K562 (cell line): Measurements from ENCODE around the gene OPCML. TPM values are rescaled to one million over a fixed set of nuclear protein-coding genes. Genes with fewer than 3 reads are reported as not detected.

Source experiments
- ATAC-seq: fragments of 200-7000 bp; cut with Tn5 transposase; 3 replicates; pipeline ENCODE4 v1.9.1; 2020; ENCODE audit warnings: moderate library complexity
- BruUV-seq: library from RNA; stranded (reverse); fragments of 400-500 nt; replicated peaks from 2 replicates; lab custom pipeline; 2021; lab: Mats Ljungman, UMichigan
- CTCF ChIA-PET: fragments of 300-600 bp; formaldehyde crosslinking; extraction: SDS; loops from one replicate; lab custom pipeline; 2021; ENCODE audit warnings: low intra/inter-chr PET ratio; lab: Yijun Ruan, JAX
- POLR2A ChIA-PET: fragments of 300-600, 350-650 bp; sonication (Branson Sonifier 250); formaldehyde crosslinking; extraction: SDS; loops from one replicate; lab custom pipeline; 2021; ENCODE audit warnings: antibody characterized with exemption, inconsistent platforms; lab: Yijun Ruan, JAX
- DNase-seq, 4 experiments: peaks; one replicate each; pipeline versions ENCODE4 v3.0.0 to v3.0.0-alpha.2; 2011 to 2018; ENCODE audit warnings: low spot score in 3 of 4, mixed read lengths in 3 of 4; ENCODE audit errors: extremely low read depth in 1 of 4
- FAIRE-seq: peaks from 2 replicates; lab custom pipeline; 2011; peaks lifted over from hg19 to GRCh38; lab: Jason Lieb, UNC
- H2AFZ ChIP-seq: 2 replicates; pipeline ENCODE4 v1.6.0; 2011; ENCODE audit warnings: low read depth, low read length, control low read depth, inconsistent platforms
- H3K27ac ChIP-seq: fragments of 200-600 bp; 3 replicates; pipeline ENCODE4 v1.8.0; 2011; ENCODE audit warnings: low read depth, mild to moderate bottlenecking, control low read depth, inconsistent platforms, low read length, moderate library complexity, mixed read lengths; ENCODE audit errors: extremely low read depth
- H3K27me3 ChIP-seq, 2 experiments: fragments of 300-600 bp in 1 of 2; 2 replicates in 1 of 2; 3 replicates in 1 of 2; pipeline versions ENCODE4 v1.6.0 to v1.8.0; 2011; ENCODE audit warnings: inconsistent platforms in 2 of 2, low read length in 2 of 2, mild to moderate bottlenecking in 1 of 2, mixed read lengths in 1 of 2, moderate library complexity in 1 of 2; ENCODE audit not compliant: control insufficient read depth in 2 of 2, insufficient read depth in 2 of 2
- H3K36me3 ChIP-seq: fragments of 300-600 bp; 3 replicates; pipeline ENCODE4 v1.8.0; 2011; ENCODE audit warnings: mild to moderate bottlenecking, low read length, inconsistent platforms; ENCODE audit not compliant: control insufficient read depth, insufficient read depth
- H3K4me1 ChIP-seq, 2 experiments: fragments of 200-600 bp in 1 of 2; replicated peaks in 1 of 2; 2 replicates in 1 of 2; 3 replicates in 1 of 2; pipeline versions ENCODE4 v1.5.1 to v1.8.0; 2011; ENCODE audit warnings: inconsistent platforms in 2 of 2, low read length in 2 of 2, mild to moderate bottlenecking in 1 of 2, mixed read lengths in 1 of 2, moderate library complexity in 1 of 2; ENCODE audit not compliant: control insufficient read depth in 2 of 2, insufficient read depth in 2 of 2
- H3K4me2 ChIP-seq: 2 replicates; pipeline ENCODE4 v1.6.1; 2011; ENCODE audit warnings: low read length, control low read depth, inconsistent platforms, mixed read lengths; ENCODE audit not compliant: insufficient read depth
- H3K4me3 ChIP-seq: fragments of 200-600 bp; sonication (generic), shearing (Covaris generic); 2 replicates; pipeline ENCODE4 v1.5.1; 2016; ENCODE audit warnings: control low read depth, inconsistent platforms
- H3K79me2 ChIP-seq: fragments of 200-600 bp; 3 replicates; pipeline ENCODE4 v1.8.0; 2011; ENCODE audit warnings: low read length, inconsistent platforms; ENCODE audit not compliant: control insufficient read depth, insufficient read depth
- H3K9ac ChIP-seq, 2 experiments: 2 replicates each; pipeline versions ENCODE4 v1.6.0 to v1.6.1; 2011; ENCODE audit warnings: low read depth in 2 of 2, low read length in 2 of 2, control low read depth in 1 of 2, inconsistent platforms in 1 of 2, mild to moderate bottlenecking in 1 of 2, mixed read lengths in 1 of 2; ENCODE audit not compliant: insufficient read depth in 1 of 2
- H3K9me1 ChIP-seq: one replicate; pipeline ENCODE4 v1.6.0; 2011; ENCODE audit warnings: inconsistent platforms, mild to moderate bottlenecking, low read length, moderate library complexity; ENCODE audit not compliant: control insufficient read depth, insufficient read depth
- H3K9me3 ChIP-seq: replicated peaks from 2 replicates; pipeline ENCODE4 v1.5.1; 2011; ENCODE audit warnings: low read depth, low read length, inconsistent platforms; ENCODE audit not compliant: control insufficient read depth, insufficient read depth
- H4K20me1 ChIP-seq: replicated peaks from 2 replicates; pipeline ENCODE4 v1.6.1; 2011; ENCODE audit warnings: low read length, inconsistent platforms, mixed read lengths; ENCODE audit not compliant: control insufficient read depth, insufficient read depth
- BRD4 ChIP-seq: fragments of 200-600 bp; sonication (generic); IDR thresholded peaks from 2 replicates; pipeline ENCODE4 v1.6.1; 2017; ENCODE audit warnings: inconsistent platforms
- TARDBP ChIP-seq: fragments of 450-650 bp; IDR thresholded peaks from 2 replicates; pipeline ENCODE4 v1.6.1; 2016
- ZNF133 ChIP-seq: fragments of 250-450 bp; sonication (Bioruptor Pico); IDR thresholded peaks from 2 replicates; pipeline ENCODE4 v1.4.0; 2020; ENCODE audit warnings: mild to moderate bottlenecking
- WGBS: fragments of 100-300 bp; shearing (Covaris generic); methylation state at CpG from one replicate; pipeline ENCODE4 v1.1.6; 2016; ENCODE audit warnings: low coverage, mixed read lengths; ENCODE audit not compliant: insufficient coverage; ENCODE audit errors: missing lambda C conversion rate; 5-methylcytosine and 5-hydroxymethylcytosine counted together
- in situ Hi-C: fragments of 300-500 bp; cut with MboI; formaldehyde crosslinking; loops from 4 replicates; pipeline ENCODE4 v1.15.0; 2018; ENCODE audit warnings: inconsistent platforms, mixed read lengths
- intact Hi-C: fragments of 100-400 bp; cut with micrococcal nuclease; formaldehyde crosslinking; loops from 2 replicates; pipeline ENCODE4 v1.14.2; 2022
- polyA plus RNA-seq, 8 experiments: library from polyadenylated mRNA; depleted of rRNA in 4 of 8; stranded (reverse) in 5 of 8; unstranded in 3 of 8; fragments of >200 nt; fragmentation: Nextera tagmentation in 2 of 8; fragmentation: Illumina TruSeq in 1 of 8; extraction: Ambion mirVana in 2 of 8; extraction: Trizol in 1 of 8; gene quantifications; 2 replicates each; pipeline versions ENCODE4 v1.2.1 to v1.2.3, GENCODE V29; 2011 to 2014; ENCODE audit warnings: inconsistent platforms in 1 of 8, missing spikeins in 1 of 8
- total RNA-seq, 7 experiments: library from RNA; depleted of rRNA in 6 of 7; stranded (reverse); fragments of >200 nt in 6 of 7; fragmentation: Illumina TruSeq in 2 of 7; extraction: Trizol in 2 of 7; gene quantifications; 2 replicates each; pipeline versions ENCODE4 v1.2.1 to v1.2.3, GENCODE V29; 2011 to 2021; ENCODE audit warnings: low replicate concordance in 1 of 7
- TF ChIP-seq, protein P1 (sequence below), 2 experiments: IDR thresholded peaks in 1 of 2; conservative IDR thresholded peaks in 1 of 2; 2 replicates each; pipeline ENCODE4 v1.6.1; 2016; ENCODE audit warnings: low read depth in 2 of 2, mild to moderate bottlenecking in 1 of 2, missing compliant biosample characterization in 1 of 2, missing genetic modification characterization in 1 of 2, moderate library complexity in 1 of 2

The OPCML gene
- total and polyA plus RNA-seq, 9 of the 15 experiments (the other 6 are each of a cell fraction or from before 2014, with no cell fraction given), result not detected

DNA sequence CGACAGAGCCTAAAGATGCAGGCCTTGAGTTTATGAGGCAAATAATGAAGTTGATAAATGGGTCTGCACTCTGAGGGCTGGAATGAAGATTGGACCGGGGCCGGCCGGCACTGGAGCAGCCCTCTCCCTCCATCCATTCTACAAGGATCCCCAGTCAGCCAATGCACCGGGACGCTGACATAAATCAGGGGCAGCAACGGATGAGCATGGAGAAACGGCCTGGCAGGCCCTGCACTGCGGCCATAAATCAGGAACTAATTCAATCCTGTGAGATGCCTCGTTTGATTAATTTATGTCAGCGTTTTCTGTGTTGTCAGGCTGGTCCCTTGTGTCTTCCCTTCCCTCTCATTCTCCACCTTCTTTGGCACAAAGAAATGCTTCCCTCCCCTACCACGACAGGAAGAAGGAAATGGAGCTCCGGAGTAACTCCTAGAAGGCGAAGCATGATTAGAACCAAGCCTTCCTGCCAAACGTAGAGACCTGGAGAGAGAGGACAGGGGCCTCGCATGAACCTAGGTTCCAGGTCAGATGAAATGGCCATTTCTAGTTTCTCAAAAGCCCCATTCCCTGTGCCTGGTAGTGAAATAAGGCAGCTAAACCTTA lies 358.4 kb downstream of the OPCML start:
- FAIRE-seq (no peak), DNase-seq (no peak), ATAC-seq (no peak)
- H3K4me1 ChIP-seq, result no peaks in the 10 kb centered on the region
- TF ChIP-seq, protein P1, sequence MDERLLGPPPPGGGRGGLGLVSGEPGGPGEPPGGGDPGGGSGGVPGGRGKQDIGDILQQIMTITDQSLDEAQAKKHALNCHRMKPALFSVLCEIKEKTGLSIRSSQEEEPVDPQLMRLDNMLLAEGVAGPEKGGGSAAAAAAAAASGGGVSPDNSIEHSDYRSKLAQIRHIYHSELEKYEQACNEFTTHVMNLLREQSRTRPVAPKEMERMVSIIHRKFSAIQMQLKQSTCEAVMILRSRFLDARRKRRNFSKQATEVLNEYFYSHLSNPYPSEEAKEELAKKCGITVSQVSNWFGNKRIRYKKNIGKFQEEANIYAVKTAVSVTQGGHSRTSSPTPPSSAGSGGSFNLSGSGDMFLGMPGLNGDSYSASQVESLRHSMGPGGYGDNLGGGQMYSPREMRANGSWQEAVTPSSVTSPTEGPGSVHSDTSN (CRISPR knock-in tag; IDR thresholded peaks at IDR 0.05; ENCODE audit: low read depth), result no peak
- TF ChIP-seq, protein P1 (tag; conservative IDR thresholded peaks at IDR 0.05; ENCODE audit: low read depth), result no peak
- no peak for TF ChIP-seq TARDBP
- no peak for TF ChIP-seq ZNF133 (CRISPR knock-in tag)
- no peak for TF ChIP-seq BRD4
- TF ChIP-seq, all 486 proteins: peak for 0
- ChIA-PET POLR2A (no interaction called here), CTCF (no interaction called here)
- Histone ChIP-seq H4K20me1 (no peaks in the 10 kb centered on the region), H3K79me2 (no peaks in the 10 kb centered on the region), H3K4me3 (no peak overlapping the region), H3K4me2 (no peak overlapping the region), H3K9me3 (no peaks in the 10 kb centered on the region), H3K9ac (no peak overlapping the region), H3K27ac (no peak overlapping the region), H3K27me3 (no peaks in the 10 kb centered on the region), H3K36me3 (no peaks in the 10 kb centered on the region), H2AFZ (no peak overlapping the region), H3K9me1 (no peaks in the 10 kb centered on the region)
- in situ Hi-C loops (no loop called here), intact Hi-C loops (no loop called here)
- 0% methylated on average over 16 of the region's 16 CpGs for WGBS
- no TSS peak for BruUV-seq
